ENCODE results near the gene TMEM50B.

The TMEM50B gene

DNA sequence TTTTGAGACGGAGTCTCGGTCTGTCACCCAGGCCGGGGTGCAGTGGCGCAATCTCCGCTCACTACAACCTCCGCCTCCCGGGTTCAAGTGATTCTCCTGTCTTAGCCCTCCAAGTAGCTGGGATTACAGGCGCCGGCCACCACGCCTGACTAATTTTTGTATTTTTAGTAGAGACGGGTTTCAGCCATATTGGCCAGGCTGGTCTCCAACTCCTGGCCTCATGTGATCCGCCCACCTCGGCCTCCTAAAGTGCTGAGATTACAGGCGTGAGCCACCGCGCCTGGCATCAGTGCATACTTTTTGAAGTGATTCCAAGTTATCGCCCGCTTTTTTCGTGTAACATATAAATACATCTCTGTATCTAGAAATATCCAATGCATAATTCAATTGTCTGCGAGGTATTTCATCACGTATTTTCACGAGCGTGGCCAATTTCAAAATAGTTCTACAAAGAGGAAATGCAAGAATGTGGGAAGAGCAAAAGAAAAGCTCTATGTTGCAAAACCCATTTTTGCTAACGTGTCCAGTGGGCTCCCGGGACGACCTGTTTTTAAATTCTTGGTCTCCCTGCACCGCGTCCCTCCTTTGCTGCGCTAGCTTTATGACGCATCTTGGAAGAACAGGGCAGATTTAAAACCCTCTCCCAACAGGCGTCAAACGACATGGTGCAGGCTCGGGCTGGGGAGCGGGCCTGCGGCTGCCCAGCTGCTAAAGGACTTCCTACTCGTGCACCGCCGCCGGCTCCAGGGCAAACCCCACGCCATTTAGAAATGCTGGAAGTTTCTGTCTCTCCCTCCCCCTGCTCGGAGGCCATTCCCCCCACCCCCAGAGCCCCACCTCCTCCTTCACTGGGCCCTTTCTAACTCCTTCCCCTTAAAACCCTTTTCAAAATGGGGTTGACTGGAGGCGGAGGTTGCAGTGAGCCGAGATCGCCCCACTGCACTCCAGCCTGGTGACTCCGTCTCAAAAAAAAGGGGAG, 77.5 kb downstream of the TMEM50B start:
- peak overlapping the region; percentile 73; the same call in 1 of the 2 replicates for H3K4me3 ChIP-seq (ENCODE audit: low read length)
- TF ChIP-seq ZNF274 (IDR thresholded peaks at IDR 0.05; ENCODE audit: low read depth, low read length): no peak

DNA sequence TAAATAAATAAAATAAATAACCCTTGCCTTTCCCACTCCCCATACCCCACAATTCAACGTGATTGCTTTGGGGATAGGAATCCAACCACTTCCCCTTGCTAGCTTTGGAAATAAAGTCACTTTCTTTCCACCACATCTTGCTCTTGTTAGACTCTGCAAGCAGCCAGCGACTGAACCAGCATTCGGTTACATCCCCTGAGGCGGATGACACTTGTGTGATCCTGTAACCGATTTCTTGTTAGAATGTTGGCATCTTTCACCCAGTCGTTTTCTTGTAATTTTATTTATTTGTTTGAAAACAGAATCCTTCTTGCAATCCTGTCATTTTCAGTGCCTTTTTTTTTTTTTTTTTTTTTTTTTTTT, 78.2 kb downstream of the TMEM50B start:
- no peak for TF ChIP-seq ZNF274 (IDR thresholded peaks at IDR 0.05; ENCODE audit: low read depth, low read length)
- no peak overlapping the region for H3K4me3 ChIP-seq (ENCODE audit: low read length)

Measured in GM08714 (cell line).